Activated CD4-positive, alpha-beta T cell treated with anti-CD3 and anti-CD28 coated beads for 36 hours (primary cell): ENCODE measurements around the gene GYG1. TPM values are rescaled to one million over a fixed set of nuclear protein-coding genes. Genes with fewer than 3 reads are reported as not detected.

Experiments used
- ATAC-seq: fragments of 200-7000 bp; cut with Tn5 transposase; one replicate; pipeline ENCODE4 v1.10.0; 2021; ENCODE audit warnings: mild to moderate bottlenecking, moderate library complexity
- CTCF ChIA-PET: fragments of 350-600 bp; sonication (Branson Sonifier 250); formaldehyde crosslinking; loops from one replicate; lab custom pipeline; 2021; ENCODE audit warnings: antibody characterized with exemption; lab: Charles Lee
- POLR2A ChIA-PET: fragments of 350-600 bp; sonication (Branson Sonifier 250); formaldehyde crosslinking; loops from one replicate; lab custom pipeline; 2021; ENCODE audit warnings: antibody characterized with exemption, inconsistent platforms; lab: Charles Lee
- DNase-seq: peaks from one replicate; pipeline ENCODE4 v3.0.0-alpha.2; 2020
- H3K27ac Mint-ChIP-seq: one replicate; pipeline ENCODE4 v1.8.0; 2021; ENCODE audit warnings: mixed read lengths
- H3K27me3 Mint-ChIP-seq: one replicate; pipeline ENCODE4 v1.8.0; 2021; ENCODE audit warnings: mixed read lengths
- H3K36me3 Mint-ChIP-seq: one replicate; pipeline ENCODE4 v1.8.0; 2021; ENCODE audit warnings: low read depth, mixed read lengths
- H3K4me1 Mint-ChIP-seq: one replicate; pipeline ENCODE4 v1.8.0; 2021; ENCODE audit warnings: mixed read lengths
- H3K4me3 Mint-ChIP-seq: one replicate; pipeline ENCODE4 v1.8.0; 2021; ENCODE audit warnings: mild to moderate bottlenecking, moderate library complexity, mixed read lengths
- H3K9me3 Mint-ChIP-seq: one replicate; pipeline ENCODE4 v1.8.0; 2021; ENCODE audit warnings: low read depth, mixed read lengths
- intact Hi-C, 2 experiments: fragments of 100-400 bp; cut with DNase I in 1 of 2; cut with micrococcal nuclease in 1 of 2; formaldehyde crosslinking; loops; one replicate each; pipeline versions ENCODE4 v1.14.2 to v1.15.1; 2022 to 2024; cut with DNase I, micrococcal nuclease
- total RNA-seq, 2 experiments: library from RNA; stranded (reverse); gene quantifications; one replicate each; pipeline ENCODE4 v1.2.3, GENCODE V29; 2021

Gene GYG1
- total RNA-seq, 2 experiments from 2014 or later = 13.3 to 14.0 TPM

DNA sequence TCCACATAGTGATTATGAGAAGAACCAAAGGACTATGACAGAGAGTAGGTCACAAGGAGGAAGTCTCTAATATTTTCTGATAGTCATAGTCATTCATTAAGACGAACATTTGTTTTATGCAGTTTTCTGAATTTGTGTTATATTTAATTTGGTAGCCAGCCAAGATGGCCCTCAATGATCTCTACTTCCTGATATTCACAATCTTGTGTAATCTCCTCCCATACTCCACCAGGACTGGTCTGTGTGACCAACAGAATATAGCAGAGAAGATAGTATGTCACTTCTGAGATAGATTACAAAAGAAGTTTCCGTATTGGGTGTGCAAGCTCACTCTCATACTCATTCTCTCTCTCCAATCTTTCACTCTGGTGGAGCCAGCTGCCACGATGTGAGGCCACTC is 64.2 kb downstream of the GYG1 start:
- DNase-seq (no peak), ATAC-seq (no peak)
- ChIA-PET CTCF (no interaction called here), POLR2A (no interaction called here)
- Mint-ChIP-seq H3K36me3 (peaks cover 45% of the 10 kb centered on the region), H3K27me3 (no peaks in the 10 kb centered on the region), H3K4me1 (no peaks in the 10 kb centered on the region), H3K27ac (no peak overlapping the region), H3K4me3 (no peak overlapping the region), H3K9me3 (no peaks in the 10 kb centered on the region)
- intact Hi-C loops = no loop called here

GRCh38 chr3:149058198-149058597 is 66.9 kb downstream of the GYG1 start:
- peaks cover 32% of the 10 kb centered on the region for H3K36me3 Mint-ChIP-seq
- no peaks in the 10 kb centered on the region for H3K27me3 Mint-ChIP-seq

GRCh38 chr3:149058602-149059001 is 67.3 kb downstream of the GYG1 start:
- no peaks in the 10 kb centered on the region for H3K4me1 Mint-ChIP-seq
- no peak overlapping the region for H3K4me3 Mint-ChIP-seq
- DNase-seq (no peak), ATAC-seq (no peak)
- CTCF ChIA-PET = no interaction called here
- no peak overlapping the region for H3K27ac Mint-ChIP-seq
- H3K27me3 Mint-ChIP-seq = no peaks in the 10 kb centered on the region
- intact Hi-C loops = no loop called here
- POLR2A ChIA-PET = no interaction called here
- H3K36me3 Mint-ChIP-seq = peaks cover 30% of the 10 kb centered on the region
- H3K9me3 Mint-ChIP-seq = no peaks in the 10 kb centered on the region

More at GRCh38 chr3:149058198-149058597, 66.9 kb downstream of the GYG1 start:
- ChIA-PET POLR2A (no interaction called here), CTCF (no interaction called here)
- ATAC-seq (no peak), DNase-seq (no peak)
- Mint-ChIP-seq H3K4me3 (no peak overlapping the region), H3K9me3 (no peaks in the 10 kb centered on the region), H3K27ac (no peak overlapping the region), H3K4me1 (no peaks in the 10 kb centered on the region)
- intact Hi-C loops = no loop called here

DNA sequence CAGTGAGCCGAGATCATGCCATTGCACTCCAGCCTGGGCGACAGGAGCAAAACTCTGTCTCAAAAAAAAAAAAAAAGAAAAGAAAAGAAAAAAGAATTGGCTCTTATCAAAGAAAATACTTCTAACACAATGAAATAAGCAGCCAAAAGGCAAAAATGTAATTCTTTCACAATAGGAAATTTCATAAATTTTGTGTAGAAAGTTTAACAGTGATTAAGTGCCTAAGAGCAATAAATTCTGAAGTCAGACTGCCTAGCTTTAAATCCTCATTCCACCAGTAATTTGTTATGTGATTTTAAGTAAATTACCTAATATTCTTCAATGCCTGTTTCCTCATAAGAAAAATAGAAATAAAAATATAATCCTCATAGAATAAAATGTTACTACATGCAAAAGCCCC is 70.4 kb downstream of the GYG1 start:
- Mint-ChIP-seq H3K27me3 (no peaks in the 10 kb centered on the region), H3K4me1 (no peaks in the 10 kb centered on the region), H3K27ac (no peak overlapping the region), H3K36me3 (peaks cover 14% of the 10 kb centered on the region), H3K4me3 (no peak overlapping the region), H3K9me3 (no peaks in the 10 kb centered on the region)
- POLR2A ChIA-PET = no interaction called here
- intact Hi-C loops = no loop called here
- CTCF ChIA-PET = no interaction called here
- ATAC-seq = no peak
- DNase-seq = no peak

- H3K9me3 Mint-ChIP-seq = no peaks in the 10 kb centered on the region
- CTCF ChIA-PET = no interaction called here
- peaks cover 17% of the 10 kb centered on the region for H3K36me3 Mint-ChIP-seq
- ATAC-seq = no peak
- no peaks in the 10 kb centered on the region for H3K27me3 Mint-ChIP-seq
- no peak for DNase-seq
- intact Hi-C loops = no loop called here
- H3K4me3 Mint-ChIP-seq = no peak overlapping the region
- no peaks in the 10 kb centered on the region for H3K4me1 Mint-ChIP-seq
- POLR2A ChIA-PET = no interaction called here
- no peak overlapping the region for H3K27ac Mint-ChIP-seq
Observed at GRCh38 chr3:149067883-149068282, 76.5 kb downstream of the GYG1 start.

Other genes starting within 250 kb of the GYG1 start
- gene CPB1, start 163.7 kb upstream of the GYG1 start, total RNA-seq = not detected
- gene CPA3, start 126.2 kb upstream of the GYG1 start, total RNA-seq = not detected
- 10 to 100 TPM; 19.0 to 20.5 TPM for gene HLTF, start 95.0 kb downstream of the GYG1 start, total RNA-seq
- gene HPS3, start 138.1 kb downstream of the GYG1 start, total RNA-seq = 10 to 100 TPM; 18.0 to 20.2 TPM
- gene CP, start 230.3 kb downstream of the GYG1 start, total RNA-seq = not detected